ENCODE measurements around the gene LRP2BP. TPM values are rescaled to one million over a fixed set of nuclear protein-coding genes. Genes with fewer than 3 reads are reported as not detected.

Gene LRP2BP
- polyA plus RNA-seq, 1 donor (not counting 4 experiments of a cell fraction or from before 2014, with no cell fraction given): 0.22 TPM

DNA sequence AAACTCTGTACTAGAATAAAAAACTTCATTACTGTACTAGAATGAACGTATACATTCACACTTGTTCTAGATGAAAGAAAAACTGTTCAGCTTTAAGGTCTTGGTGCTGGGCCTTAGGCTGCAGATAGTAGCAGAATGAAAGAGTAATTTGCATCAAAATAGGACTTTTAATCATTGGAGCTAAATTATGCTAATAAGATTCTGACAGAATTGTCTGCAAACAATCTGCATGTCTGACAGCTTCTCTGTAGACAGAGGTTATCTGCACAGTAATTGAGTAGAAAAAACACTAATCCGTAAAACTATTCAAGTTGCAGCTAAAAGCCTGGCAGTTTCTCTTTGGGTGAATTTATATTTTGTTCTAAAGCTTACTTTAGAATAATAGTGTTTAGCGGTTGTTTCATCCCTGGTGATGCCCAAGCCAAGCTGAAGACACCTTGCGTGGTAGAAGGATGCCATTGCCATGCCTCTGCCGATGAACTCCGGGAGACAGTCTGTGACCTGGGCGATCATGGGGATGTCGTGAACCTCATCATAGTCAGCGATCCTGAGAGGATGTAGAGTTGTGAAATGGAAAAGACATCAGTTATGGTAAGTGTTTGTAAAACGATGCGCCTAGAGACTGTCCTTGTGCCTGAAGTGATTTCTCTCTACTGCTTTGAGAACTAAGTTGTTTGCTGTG is 25.3 kb downstream of the LRP2BP start:
- no peak for TF ChIP-seq EZH2 (IDR thresholded peaks at IDR 0.05; ENCODE audit: low read length)
- TF ChIP-seq, protein P1, sequence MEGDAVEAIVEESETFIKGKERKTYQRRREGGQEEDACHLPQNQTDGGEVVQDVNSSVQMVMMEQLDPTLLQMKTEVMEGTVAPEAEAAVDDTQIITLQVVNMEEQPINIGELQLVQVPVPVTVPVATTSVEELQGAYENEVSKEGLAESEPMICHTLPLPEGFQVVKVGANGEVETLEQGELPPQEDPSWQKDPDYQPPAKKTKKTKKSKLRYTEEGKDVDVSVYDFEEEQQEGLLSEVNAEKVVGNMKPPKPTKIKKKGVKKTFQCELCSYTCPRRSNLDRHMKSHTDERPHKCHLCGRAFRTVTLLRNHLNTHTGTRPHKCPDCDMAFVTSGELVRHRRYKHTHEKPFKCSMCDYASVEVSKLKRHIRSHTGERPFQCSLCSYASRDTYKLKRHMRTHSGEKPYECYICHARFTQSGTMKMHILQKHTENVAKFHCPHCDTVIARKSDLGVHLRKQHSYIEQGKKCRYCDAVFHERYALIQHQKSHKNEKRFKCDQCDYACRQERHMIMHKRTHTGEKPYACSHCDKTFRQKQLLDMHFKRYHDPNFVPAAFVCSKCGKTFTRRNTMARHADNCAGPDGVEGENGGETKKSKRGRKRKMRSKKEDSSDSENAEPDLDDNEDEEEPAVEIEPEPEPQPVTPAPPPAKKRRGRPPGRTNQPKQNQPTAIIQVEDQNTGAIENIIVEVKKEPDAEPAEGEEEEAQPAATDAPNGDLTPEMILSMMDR (optimal IDR thresholded peaks at IDR 0.05 in 1 of 3, IDR thresholded peaks at IDR 0.05 in 1 of 3, conservative IDR thresholded peaks at IDR 0.05 in 1 of 3; ENCODE audit: extremely low read depth in 1 of 3, insufficient read depth in 2 of 3, low read length in 3 of 3): no peak
- Histone ChIP-seq H3K79me2 (ENCODE audit: control insufficient read depth, insufficient read depth, low read length) (no peaks in the 10 kb centered on the region), H3K27ac (ENCODE audit: control insufficient read depth, insufficient read depth, low read length) (no peak overlapping the region), H4K20me1 (ENCODE audit: control insufficient read depth, extremely low read depth, insufficient read depth, low read length) (no peaks in the 10 kb centered on the region), H3K9ac (ENCODE audit: control insufficient read depth, extremely low read depth, insufficient read depth, low read length) (no peak overlapping the region), H2AFZ (ENCODE audit: control insufficient read depth, low read length) (no peak overlapping the region), H3K27me3 (ENCODE audit: control insufficient read depth, extremely low read depth, insufficient read depth, low read length) (no peaks in the 10 kb centered on the region), H3K9me1 (ENCODE audit: control insufficient read depth, extremely low read depth, insufficient read depth, low read length) (no peaks in the 10 kb centered on the region), H3K4me1 (ENCODE audit: control insufficient read depth, extremely low read depth, insufficient read depth, low read length) (no peaks in the 10 kb centered on the region), H3K36me3 (ENCODE audit: control insufficient read depth in 2 of 2, extremely low read depth in 1 of 2, insufficient read depth in 2 of 2, low read length in 2 of 2) (peaks cover 0 to 2% of the 10 kb centered on the region in 2 experiments), H3K4me3 (ENCODE audit: control insufficient read depth in 2 of 3, extremely low read depth in 1 of 3, insufficient read depth in 2 of 3, low read depth in 1 of 3, low read length in 3 of 3) (no peak overlapping the region), H3K9me3 (ENCODE audit: control insufficient read depth, low read depth, low read length) (no peaks in the 10 kb centered on the region), H3K4me2 (ENCODE audit: control insufficient read depth, extremely low read depth, insufficient read depth, low read depth, low read length) (no peak overlapping the region)
- dilution Hi-C loops (cut with MboI; ENCODE audit: extremely low pct_ligation_motif_present, low sequenced_read_pairs): no loop called here
- no peak for DNase-seq (ENCODE audit: low read depth, low spot score)
- FAIRE-seq: no peak

DNA sequence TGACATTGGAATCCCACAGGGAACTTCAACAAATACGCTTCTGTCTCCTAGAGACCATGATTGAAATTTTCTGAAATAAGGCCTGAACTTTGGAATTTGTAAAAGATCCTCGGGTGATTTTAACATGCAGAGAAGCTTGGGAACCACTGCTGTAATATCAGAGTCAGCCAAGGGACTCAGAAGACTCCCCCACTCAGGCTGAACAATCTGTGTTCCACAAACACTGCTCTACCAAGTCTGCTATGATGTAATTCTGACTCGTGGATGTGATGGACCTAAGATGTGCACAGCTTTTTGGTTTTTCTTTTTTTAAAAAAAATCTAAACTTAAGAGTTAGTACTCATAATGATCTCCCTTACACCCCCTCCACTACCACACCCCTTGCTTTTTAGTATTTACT is 26.0 kb downstream of the LRP2BP start:
- H3K4me3 ChIP-seq (ENCODE audit: control insufficient read depth in 2 of 3, extremely low read depth in 1 of 3, insufficient read depth in 2 of 3, low read depth in 1 of 3, low read length in 3 of 3): no peak overlapping the region
- no peak for DNase-seq (ENCODE audit: low read depth, low spot score)
- no peak for FAIRE-seq
- no peaks in the 10 kb centered on the region for H3K4me1 ChIP-seq (ENCODE audit: control insufficient read depth, extremely low read depth, insufficient read depth, low read length)
- peaks cover 0 to 2% of the 10 kb centered on the region in 2 experiments for H3K36me3 ChIP-seq (ENCODE audit: control insufficient read depth in 2 of 2, extremely low read depth in 1 of 2, insufficient read depth in 2 of 2, low read length in 2 of 2)
- no peaks in the 10 kb centered on the region for H4K20me1 ChIP-seq (ENCODE audit: control insufficient read depth, extremely low read depth, insufficient read depth, low read length)
- no peak overlapping the region for H3K4me2 ChIP-seq (ENCODE audit: control insufficient read depth, extremely low read depth, insufficient read depth, low read depth, low read length)
- dilution Hi-C loops (cut with MboI; ENCODE audit: extremely low pct_ligation_motif_present, low sequenced_read_pairs): no loop called here
- H3K9ac ChIP-seq (ENCODE audit: control insufficient read depth, extremely low read depth, insufficient read depth, low read length): no peak overlapping the region
- H3K9me3 ChIP-seq (ENCODE audit: control insufficient read depth, low read depth, low read length): no peaks in the 10 kb centered on the region
- H2AFZ ChIP-seq (ENCODE audit: control insufficient read depth, low read length): no peak overlapping the region
- no peaks in the 10 kb centered on the region for H3K9me1 ChIP-seq (ENCODE audit: control insufficient read depth, extremely low read depth, insufficient read depth, low read length)
- H3K27ac ChIP-seq (ENCODE audit: control insufficient read depth, insufficient read depth, low read length): no peak overlapping the region
- H3K79me2 ChIP-seq (ENCODE audit: control insufficient read depth, insufficient read depth, low read length): no peaks in the 10 kb centered on the region
- TF ChIP-seq, protein P1 (optimal IDR thresholded peaks at IDR 0.05 in 1 of 3, IDR thresholded peaks at IDR 0.05 in 1 of 3, conservative IDR thresholded peaks at IDR 0.05 in 1 of 3; ENCODE audit: extremely low read depth in 1 of 3, insufficient read depth in 2 of 3, low read length in 3 of 3): no peak
- no peak for TF ChIP-seq EZH2 (IDR thresholded peaks at IDR 0.05; ENCODE audit: low read length)
- H3K27me3 ChIP-seq (ENCODE audit: control insufficient read depth, extremely low read depth, insufficient read depth, low read length): no peaks in the 10 kb centered on the region

Data from keratinocyte (primary cell).